Keratinocyte (primary cell): Measurements from ENCODE around the gene PTBP3. TPM values are rescaled to one million over a fixed set of nuclear protein-coding genes. Genes with fewer than 3 reads are reported as not detected.

Experiments used
- DNase-seq: peaks from one replicate; pipeline ENCODE4 v3.0.0-alpha.2; 2011; ENCODE audit warnings: low read depth, missing footprints, low spot score
- FAIRE-seq: peaks from 2 replicates; lab custom pipeline; 2011; peaks lifted over from hg19 to GRCh38; lab: Jason Lieb, UNC
- H2AFZ ChIP-seq: 2 replicates; pipeline ENCODE4 v1.6.0; 2012; ENCODE audit warnings: low read length, control low read depth, inconsistent platforms; ENCODE audit not compliant: control insufficient read depth
- H3K27ac ChIP-seq: 2 replicates; pipeline ENCODE4 v1.5.1; 2011; ENCODE audit warnings: low read length; ENCODE audit not compliant: control insufficient read depth, insufficient read depth
- H3K27me3 ChIP-seq: 3 replicates; pipeline ENCODE4 v1.6.0; 2011; ENCODE audit warnings: low read length; ENCODE audit not compliant: control insufficient read depth, insufficient read depth; ENCODE audit errors: extremely low read depth
- H3K36me3 ChIP-seq, 2 experiments: 2 replicates in 1 of 2; 3 replicates in 1 of 2; pipeline ENCODE4 v1.5.1; 2011; ENCODE audit warnings: low read length in 2 of 2, mild to moderate bottlenecking in 1 of 2; ENCODE audit not compliant: control insufficient read depth in 2 of 2, insufficient read depth in 2 of 2; ENCODE audit errors: extremely low read depth in 1 of 2
- H3K4me1 ChIP-seq: 3 replicates; pipeline ENCODE4 v1.5.1; 2011; ENCODE audit warnings: low read length; ENCODE audit not compliant: control insufficient read depth, insufficient read depth; ENCODE audit errors: extremely low read depth
- H3K4me2 ChIP-seq: 3 replicates; pipeline ENCODE4 v1.6.0; 2011; ENCODE audit warnings: low read depth, low read length; ENCODE audit not compliant: control insufficient read depth, insufficient read depth; ENCODE audit errors: extremely low read depth
- H3K4me3 ChIP-seq, 3 experiments: fragments of 200-600 bp in 1 of 3; sonication (generic) in 1 of 3; 2 replicates in 2 of 3; 3 replicates in 1 of 3; pipeline ENCODE4 v1.5.1; 2011 to 2016; ENCODE audit warnings: low read length in 3 of 3, mild to moderate bottlenecking in 3 of 3, control low read depth in 2 of 3, inconsistent platforms in 1 of 3, low read depth in 1 of 3, mixed read lengths in 1 of 3, mixed run types in 1 of 3, moderate library complexity in 1 of 3; ENCODE audit not compliant: control insufficient read depth in 2 of 3, insufficient read depth in 2 of 3; ENCODE audit errors: extremely low read depth in 1 of 3
- H3K79me2 ChIP-seq: 2 replicates; pipeline ENCODE4 v1.6.0; 2012; ENCODE audit warnings: low read length; ENCODE audit not compliant: control insufficient read depth, insufficient read depth
- H3K9ac ChIP-seq: 3 replicates; pipeline ENCODE4 v1.6.0; 2011; ENCODE audit warnings: low read length; ENCODE audit not compliant: control insufficient read depth, insufficient read depth; ENCODE audit errors: extremely low read depth
- H3K9me1 ChIP-seq: 3 replicates; pipeline ENCODE4 v1.6.0; 2011; ENCODE audit warnings: low read length; ENCODE audit not compliant: control insufficient read depth, insufficient read depth; ENCODE audit errors: extremely low read depth
- H3K9me3 ChIP-seq: 2 replicates; pipeline ENCODE4 v1.5.1; 2012; ENCODE audit warnings: low read depth, low read length; ENCODE audit not compliant: control insufficient read depth
- H4K20me1 ChIP-seq: 3 replicates; pipeline ENCODE4 v1.6.0; 2011; ENCODE audit warnings: low read length; ENCODE audit not compliant: control insufficient read depth, insufficient read depth; ENCODE audit errors: extremely low read depth
- EZH2 ChIP-seq: IDR thresholded peaks from one replicate; pipeline ENCODE4 v1.6.1; 2012; ENCODE audit warnings: inconsistent platforms, mild to moderate bottlenecking, low read length, moderate library complexity
- dilution Hi-C: fragments of 300-500 bp; cut with MboI; formaldehyde crosslinking; loops from one replicate; pipeline ENCODE4 v1.7.0; 2020; ENCODE audit warnings: low sequenced_read_pairs; ENCODE audit not compliant: extremely low pct_ligation_motif_present
- polyA plus RNA-seq, 5 experiments: library from polyadenylated mRNA; depleted of rRNA in 3 of 5; stranded (reverse) in 3 of 5; stranded (forward) in 1 of 5; unstranded in 1 of 5; fragments of >200 nt; gene quantifications; 1 replicate in 1 of 5; 2 replicates in 3 of 5; 3 replicates in 1 of 5; pipeline versions ENCODE4 v1.2.1 to v1.2.3, GENCODE V29; 2011 to 2012; ENCODE audit warnings: missing spikeins in 2 of 5, low read depth in 1 of 5, low replicate concordance in 1 of 5
- TF ChIP-seq, protein P1 (sequence below), 3 experiments: IDR thresholded peaks in 1 of 3; conservative IDR thresholded peaks in 1 of 3; optimal IDR thresholded peaks in 1 of 3; 2 replicates in 2 of 3; 3 replicates in 1 of 3; pipeline versions ENCODE3 to v1.5.1; 2011; ENCODE audit warnings: low read length in 3 of 3, mild to moderate bottlenecking in 3 of 3, moderate library complexity in 2 of 3, control low read depth in 1 of 3, inconsistent platforms in 1 of 3; ENCODE audit not compliant: insufficient read depth in 2 of 3; ENCODE audit errors: extremely low read depth in 1 of 3

PTBP3 gene
- polyA plus RNA-seq, 1 donor (not counting 4 experiments of a cell fraction or from before 2014, with no cell fraction given), result 51.0 TPM

DNA sequence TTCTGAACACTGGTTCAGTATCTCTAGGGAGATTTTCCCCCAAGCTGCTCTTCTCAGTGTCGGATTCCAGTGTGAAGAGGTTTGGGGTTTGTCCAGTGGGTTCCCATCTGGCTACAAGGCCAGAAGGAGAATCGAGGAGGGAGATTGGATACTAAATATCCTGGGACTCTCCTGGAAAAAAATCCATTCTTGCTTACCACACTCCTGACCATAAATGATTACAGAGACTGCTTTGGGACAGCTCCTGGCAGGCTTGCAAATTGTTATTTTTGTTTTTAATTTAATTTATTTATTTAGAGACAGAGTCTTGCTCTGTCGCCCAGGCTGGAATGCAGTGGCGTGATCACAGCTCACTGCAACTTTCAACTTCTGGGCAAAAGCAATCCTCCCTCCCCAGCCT lies 153.6 kb downstream of the PTBP3 start:
- Histone ChIP-seq H3K4me1 (peaks cover 3% of the 10 kb centered on the region), H3K27ac (no peak overlapping the region), H3K79me2 (no peaks in the 10 kb centered on the region), H4K20me1 (no peaks in the 10 kb centered on the region), H2AFZ (no peak overlapping the region), H3K9me1 (no peaks in the 10 kb centered on the region), H3K36me3 (no peaks in the 10 kb centered on the region), H3K4me2 (no peak overlapping the region), H3K27me3 (no peaks in the 10 kb centered on the region), H3K4me3 (no peak overlapping the region), H3K9me3 (no peaks in the 10 kb centered on the region), H3K9ac (no peak overlapping the region)
- DNase-seq (no peak), FAIRE-seq (no peak)
- dilution Hi-C loops, result no loop called here
- TF ChIP-seq EZH2, result no peak
- TF ChIP-seq, protein P1, sequence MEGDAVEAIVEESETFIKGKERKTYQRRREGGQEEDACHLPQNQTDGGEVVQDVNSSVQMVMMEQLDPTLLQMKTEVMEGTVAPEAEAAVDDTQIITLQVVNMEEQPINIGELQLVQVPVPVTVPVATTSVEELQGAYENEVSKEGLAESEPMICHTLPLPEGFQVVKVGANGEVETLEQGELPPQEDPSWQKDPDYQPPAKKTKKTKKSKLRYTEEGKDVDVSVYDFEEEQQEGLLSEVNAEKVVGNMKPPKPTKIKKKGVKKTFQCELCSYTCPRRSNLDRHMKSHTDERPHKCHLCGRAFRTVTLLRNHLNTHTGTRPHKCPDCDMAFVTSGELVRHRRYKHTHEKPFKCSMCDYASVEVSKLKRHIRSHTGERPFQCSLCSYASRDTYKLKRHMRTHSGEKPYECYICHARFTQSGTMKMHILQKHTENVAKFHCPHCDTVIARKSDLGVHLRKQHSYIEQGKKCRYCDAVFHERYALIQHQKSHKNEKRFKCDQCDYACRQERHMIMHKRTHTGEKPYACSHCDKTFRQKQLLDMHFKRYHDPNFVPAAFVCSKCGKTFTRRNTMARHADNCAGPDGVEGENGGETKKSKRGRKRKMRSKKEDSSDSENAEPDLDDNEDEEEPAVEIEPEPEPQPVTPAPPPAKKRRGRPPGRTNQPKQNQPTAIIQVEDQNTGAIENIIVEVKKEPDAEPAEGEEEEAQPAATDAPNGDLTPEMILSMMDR (optimal IDR thresholded peaks at IDR 0.05 in 1 of 3, IDR thresholded peaks at IDR 0.05 in 1 of 3, conservative IDR thresholded peaks at IDR 0.05 in 1 of 3; ENCODE audit: extremely low read depth in 1 of 3, insufficient read depth in 2 of 3, low read length in 3 of 3), result no peak

DNA sequence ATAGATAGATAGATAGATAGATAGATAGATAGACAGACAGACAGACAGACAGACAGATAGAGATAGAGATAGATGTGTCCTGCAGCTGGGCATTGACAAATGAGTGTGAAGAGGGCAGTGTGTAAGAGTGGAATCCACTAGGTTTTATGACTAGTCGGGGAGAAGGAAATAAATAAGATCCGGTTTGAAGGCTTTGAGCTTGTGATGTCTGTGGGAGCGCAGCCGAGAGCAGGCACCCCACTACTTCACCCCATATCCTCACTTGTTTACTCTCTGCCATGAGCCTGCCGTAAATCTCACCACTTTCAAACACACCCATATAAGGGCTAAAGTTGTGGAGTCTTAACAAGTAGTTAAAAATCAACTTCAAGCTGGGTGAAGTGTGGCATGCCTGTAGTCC lies 156.9 kb downstream of the PTBP3 start:
- dilution Hi-C loops, result no loop called here
- peaks cover 11% of the 10 kb centered on the region for H3K4me1 ChIP-seq
- TF ChIP-seq EZH2, result no peak
- TF ChIP-seq, protein P1 (optimal IDR thresholded peaks at IDR 0.05 in 1 of 3, IDR thresholded peaks at IDR 0.05 in 1 of 3, conservative IDR thresholded peaks at IDR 0.05 in 1 of 3; ENCODE audit: extremely low read depth in 1 of 3, insufficient read depth in 2 of 3, low read length in 3 of 3), result no peak
- no peaks in the 10 kb centered on the region for H3K27me3 ChIP-seq
- no peak overlapping the region for H2AFZ ChIP-seq
- H3K9ac ChIP-seq, result no peak overlapping the region
- no peak for DNase-seq
- H3K36me3 ChIP-seq, result no peaks in the 10 kb centered on the region
- no peak overlapping the region for H3K4me3 ChIP-seq
- no peak for FAIRE-seq
- no peak overlapping the region for H3K27ac ChIP-seq
- no peak overlapping the region for H3K4me2 ChIP-seq
- H3K79me2 ChIP-seq, result no peaks in the 10 kb centered on the region
- H4K20me1 ChIP-seq, result no peaks in the 10 kb centered on the region
- H3K9me3 ChIP-seq, result no peaks in the 10 kb centered on the region
- H3K9me1 ChIP-seq, result no peaks in the 10 kb centered on the region
